HG03280 (cell line): Measurements from ENCODE around the gene SPN.
"Not testable (repeated sequence)": the region's sequence is repeated elsewhere in the genome, so short reads cannot be mapped to it uniquely, and the experiment has no call there.

Experiments
- ATAC-seq: cut with Tn5 transposase; IDR thresholded peaks from one replicate; pipeline ENCODE4 v1.9.1; 2021; ENCODE audit warnings: mild to moderate bottlenecking, moderate library complexity; ENCODE audit not compliant: unreplicated experiment

SPN gene

DNA sequence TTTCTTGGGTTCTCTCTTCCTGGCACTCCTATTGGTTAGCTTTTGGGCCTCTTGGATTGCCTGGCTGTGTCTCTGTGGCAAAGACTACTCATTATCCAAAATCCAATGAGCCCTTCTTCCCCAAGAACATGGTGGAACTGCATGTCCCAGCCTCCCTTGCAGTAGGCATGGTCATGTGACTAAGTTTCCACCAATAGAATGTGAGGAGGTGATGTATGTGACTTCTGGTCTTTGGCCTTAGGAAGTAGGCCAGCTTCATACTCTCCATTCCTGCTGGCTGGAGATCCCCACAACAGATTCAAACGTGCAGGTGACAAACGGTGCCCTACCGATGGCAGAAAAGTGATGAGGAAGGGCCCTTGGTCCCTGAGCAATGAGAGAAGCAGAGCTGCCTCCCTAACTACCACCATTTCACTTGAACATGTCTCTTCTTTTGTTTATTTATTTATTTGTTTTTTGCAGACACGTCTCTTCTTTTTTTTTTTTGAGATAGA is 17.3 kb upstream of the SPN start:
- no peak for ATAC-seq

GRCh38 chr16:29646947-29647346 is 16.1 kb upstream of the SPN start:
- ATAC-seq = no peak

- ATAC-seq = no peak
These were observed 13.2 kb upstream of the SPN start for GRCh38 chr16:29649588-29650494.

GRCh38 chr16:29650771-29651170 is 12.3 kb upstream of the SPN start:
- no peak for ATAC-seq

- ATAC-seq = no peak
These were observed 11.2 kb upstream of the SPN start for GRCh38 chr16:29651774-29652349.

- no peak for ATAC-seq
These were observed 9.6 kb upstream of the SPN start for GRCh38 chr16:29653471-29653870.

DNA sequence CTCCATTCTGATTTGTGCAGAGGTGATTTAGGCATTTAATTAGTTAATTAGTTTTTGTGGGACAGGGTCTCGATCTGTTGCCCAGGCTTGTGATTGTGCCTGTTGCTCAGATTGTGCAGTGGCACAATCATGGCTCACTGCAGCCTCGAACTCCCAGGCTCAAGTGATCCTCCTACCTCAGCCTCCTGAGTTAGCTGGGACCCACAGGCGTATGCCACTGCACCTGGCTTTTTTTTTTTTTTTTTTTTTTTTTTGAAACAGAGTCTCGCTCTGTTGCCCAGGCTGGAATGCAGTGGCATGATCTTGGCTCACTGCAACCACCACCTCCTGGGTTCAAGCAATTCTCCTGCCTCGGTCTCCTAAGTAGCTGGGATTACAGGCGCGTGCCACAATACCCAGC is 9.2 kb upstream of the SPN start:
- not testable (repeated sequence) for ATAC-seq

GRCh38 chr16:29656688-29657523 is 6.1 kb upstream of the SPN start:
- ATAC-seq = no peak

- ATAC-seq = no peak
These were observed 4.3 kb upstream of the SPN start for GRCh38 chr16:29658705-29659104.

DNA sequence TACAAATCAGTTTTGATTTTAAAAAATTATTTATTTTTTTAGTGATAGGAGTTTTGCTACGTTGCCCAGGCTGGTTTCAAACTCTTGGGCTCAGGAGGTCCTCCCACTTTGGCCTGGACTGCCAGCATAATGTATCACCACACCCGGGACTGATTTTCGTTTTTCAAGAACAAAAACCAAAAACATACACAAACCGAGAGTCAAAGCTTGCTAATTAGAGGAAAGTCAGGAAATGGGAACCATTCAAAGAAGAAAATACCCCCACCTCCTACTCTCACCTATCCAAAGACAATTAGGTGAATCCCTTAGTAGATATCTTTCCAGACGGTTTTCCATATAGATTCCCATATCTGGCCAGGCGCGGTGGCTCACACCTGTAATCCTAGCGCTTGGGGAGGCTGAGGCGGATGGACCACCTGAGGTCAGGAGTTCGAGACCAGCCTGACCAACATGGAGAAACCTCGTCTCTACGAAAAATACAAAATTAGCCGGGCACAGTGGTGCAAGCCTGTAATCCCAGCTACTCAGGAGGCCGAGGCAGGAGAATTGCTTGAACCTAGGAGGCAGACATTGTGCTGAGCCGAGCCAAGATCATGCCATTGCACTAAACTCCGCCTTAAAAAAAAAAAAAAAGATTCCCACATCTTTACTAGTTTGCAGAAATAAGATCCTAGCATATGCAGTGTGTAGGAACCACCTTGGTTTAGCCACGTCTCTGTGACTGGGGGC is 883 bp upstream of the SPN start:
- ATAC-seq = no peak

- no peak for ATAC-seq
These were observed 375 bp upstream of the SPN start for GRCh38 chr16:29662729-29663015.

DNA sequence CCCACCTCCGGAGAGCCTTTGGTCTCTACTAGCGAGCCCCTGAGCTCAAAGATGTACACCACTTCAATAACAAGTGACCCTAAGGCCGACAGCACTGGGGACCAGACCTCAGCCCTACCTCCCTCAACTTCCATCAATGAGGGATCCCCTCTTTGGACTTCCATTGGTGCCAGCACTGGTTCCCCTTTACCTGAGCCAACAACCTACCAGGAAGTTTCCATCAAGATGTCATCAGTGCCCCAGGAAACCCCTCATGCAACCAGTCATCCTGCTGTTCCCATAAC is 702 bp downstream of the SPN start:
- ATAC-seq = no peak

- ATAC-seq = no peak
These were observed 1.3 kb downstream of the SPN start for GRCh38 chr16:29664091-29664921.

- no peak for ATAC-seq
These were observed 2.4 kb downstream of the SPN start for GRCh38 chr16:29665294-29666077.

DNA sequence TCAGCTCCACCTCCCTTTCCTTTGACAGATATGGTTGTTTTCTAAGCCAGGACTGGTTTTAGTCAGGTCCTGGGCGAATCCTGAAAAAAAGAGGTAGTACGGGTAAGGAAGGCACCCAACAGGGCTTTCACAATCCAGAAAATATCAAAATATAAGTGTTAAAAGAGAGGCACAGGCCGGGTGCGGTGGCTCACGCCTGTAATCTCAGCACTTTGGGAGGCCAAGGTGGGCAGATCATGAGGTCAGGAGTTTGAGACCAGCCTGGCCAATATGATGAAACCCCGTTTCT is 4.2 kb downstream of the SPN start:
- ATAC-seq = not testable (repeated sequence)

- ATAC-seq = no peak
These were observed 4.7 kb downstream of the SPN start for GRCh38 chr16:29667755-29668154.

GRCh38 chr16:29668267-29668666 is 5.2 kb downstream of the SPN start:
- no peak for ATAC-seq

GRCh38 chr16:29673501-29673900 is 10.5 kb downstream of the SPN start:
- no peak for ATAC-seq

- ATAC-seq = no peak
These were observed 11.1 kb downstream of the SPN start for GRCh38 chr16:29674188-29674587.
